Measurements from ENCODE around the gene DLGAP4.

DLGAP4 gene

GRCh38 chr20:36480456-36481048, 174.4 kb downstream of the DLGAP4 start:
- DNase-seq = no peak

- no peak for DNase-seq
Measured at GRCh38 chr20:36481380-36482043, 175.4 kb downstream of the DLGAP4 start.

- DNase-seq = no peak
Measured at GRCh38 chr20:36482044-36482473, 175.9 kb downstream of the DLGAP4 start.

GRCh38 chr20:36483209-36483918, 177.2 kb downstream of the DLGAP4 start:
- DNase-seq = no peak

GRCh38 chr20:36483919-36484808, 178.0 kb downstream of the DLGAP4 start:
- peak; percentile 53 for DNase-seq

GRCh38 chr20:36485286-36485685, 179.1 kb downstream of the DLGAP4 start:
- DNase-seq = no peak

- DNase-seq = no peak
Measured at GRCh38 chr20:36487069-36487468, 180.9 kb downstream of the DLGAP4 start.

GRCh38 chr20:36490191-36490590, 184.1 kb downstream of the DLGAP4 start:
- no peak for DNase-seq

GRCh38 chr20:36491901-36492617, 185.9 kb downstream of the DLGAP4 start:
- DNase-seq = peak; percentile 35

- DNase-seq = no peak
Measured at GRCh38 chr20:36493051-36493800, 187.1 kb downstream of the DLGAP4 start.

GRCh38 chr20:36493801-36494114, 187.6 kb downstream of the DLGAP4 start:
- no peak for DNase-seq

GRCh38 chr20:36496707-36497669, 190.8 kb downstream of the DLGAP4 start:
- no peak for DNase-seq

GRCh38 chr20:36497856-36498255, 191.7 kb downstream of the DLGAP4 start:
- DNase-seq = peak; percentile 41

GRCh38 chr20:36498386-36499179, 192.4 kb downstream of the DLGAP4 start:
- no peak for DNase-seq

- no peak for DNase-seq
Measured at GRCh38 chr20:36499211-36499610, 193.1 kb downstream of the DLGAP4 start.

GRCh38 chr20:36499723-36500501, 193.8 kb downstream of the DLGAP4 start:
- DNase-seq = peak; percentile 92

GRCh38 chr20:36501367-36502006, 195.3 kb downstream of the DLGAP4 start:
- DNase-seq = no peak

GRCh38 chr20:36504295-36504694, 198.2 kb downstream of the DLGAP4 start:
- no peak for DNase-seq

All from fibroblast of skin of back (primary cell).